Body of pancreas (tissue), 4 donors: ENCODE data around the gene SFXN1. TPM values are rescaled to one million over a fixed set of nuclear protein-coding genes. Genes with fewer than 3 reads are reported as not detected.

Experiments used
- ATAC-seq: fragments of 150-250 bp; one replicate; pipeline ENCODE4 v1.9.1; 2016
- DNase-seq, 4 donors: peaks; one replicate each; pipeline ENCODE4 v3.0.0-alpha.2; 2019
- H3K27ac ChIP-seq, 4 donors: fragments of 200-600 bp; sonication (generic); 1 replicate in 3 of 4; 2 replicates in 1 of 4; pipeline versions ENCODE4 v1.5.1 to v1.6.1; 2016 to 2019; ENCODE audit warnings: mild to moderate bottlenecking in 1 of 4, mixed read lengths in 1 of 4, moderate library complexity in 1 of 4
- H3K27me3 ChIP-seq, 2 donors: fragments of 200-600 bp; sonication (generic); one replicate each; pipeline ENCODE4 v1.6.0; 2016; ENCODE audit warnings: mild to moderate bottlenecking in 1 of 2
- H3K36me3 ChIP-seq, 2 donors: fragments of 200-600 bp; sonication (generic); replicated peaks in 1 of 2; 2 replicates each; pipeline ENCODE4 v1.5.1; 2016; ENCODE audit warnings: low read depth in 2 of 2; ENCODE audit not compliant: insufficient read depth in 1 of 2
- H3K4me1 ChIP-seq: fragments of 200-600 bp; sonication (generic); one replicate; pipeline ENCODE4 v1.6.0; 2016
- H3K4me3 ChIP-seq, 2 donors: fragments of 200-600 bp; sonication (generic); 1 replicate in 1 of 2; 2 replicates in 1 of 2; pipeline ENCODE4 v1.5.1; 2016 to 2019
- H3K9me3 ChIP-seq, 3 donors: fragments of 200-600 bp; sonication (generic); 1 replicate in 2 of 3; 2 replicates in 1 of 3; pipeline ENCODE4 v1.5.1; 2016
- CTCF ChIP-seq, 7 experiments: fragments of 450-650 bp in 4 of 7; fragments of 200-600 bp in 3 of 7; sonication (generic) in 3 of 7; IDR thresholded peaks; one replicate each; pipeline ENCODE4 v1.5.1; 2016 to 2019; ENCODE audit warnings: antibody characterized with exemption in 7 of 7
- POLR2A ChIP-seq, 3 donors: fragments of 450-650 bp; IDR thresholded peaks; one replicate each; pipeline ENCODE4 v1.6.1; 2016; ENCODE audit warnings: antibody characterized with exemption in 3 of 3, mild to moderate bottlenecking in 2 of 3
- WGBS, 2 donors: methylation state at CpG; one replicate each; pipeline ENCODE4 v1.1.5; 2017; 5-methylcytosine and 5-hydroxymethylcytosine counted together
- intact Hi-C: fragments of 100-400 bp; cut with DNase I; formaldehyde crosslinking; loops from one replicate; pipeline ENCODE4 v1.15.1; 2023
- total RNA-seq, 2 donors: library from RNA; depleted of rRNA; stranded (reverse); fragments of >200 nt; gene quantifications; one replicate each; pipeline ENCODE4 v1.1.0, GENCODE V29; 2016

Gene SFXN1
- total RNA-seq, 2 donors from 2014 or later: 11.7 to 29.3 TPM

GRCh38 chr5:175519006-175519405, 40.6 kb downstream of the SFXN1 start:
- no peak for TF ChIP-seq CTCF (IDR thresholded peaks at IDR 0.05)
- TF ChIP-seq POLR2A (IDR thresholded peaks at IDR 0.05): no peak
- Histone ChIP-seq H3K4me3 (no peak overlapping the region), H3K27ac (no peak overlapping the region), H3K36me3 (peaks cover 5 to 7% of the 10 kb centered on the region in 2 donors), H3K4me1 (no peaks in the 10 kb centered on the region), H3K27me3 (no peaks in the 10 kb centered on the region), H3K9me3 (no peaks in the 10 kb centered on the region)
- ATAC-seq (no peak), DNase-seq (no peak)
- 88 to 90% methylated on average over 2 of the region's 2 CpGs for WGBS, 2 donors
- intact Hi-C loops: no loop called here

GRCh38 chr5:175520321-175520720, 42.0 kb downstream of the SFXN1 start:
- DNase-seq (no peak), ATAC-seq (no peak)
- intact Hi-C loops: no loop called here
- WGBS, 2 donors: 92 to 93% methylated on average over 5 of the region's 5 CpGs
- Histone ChIP-seq H3K36me3 (peaks cover 0 to 7% of the 10 kb centered on the region in 2 donors), H3K27ac (no peak overlapping the region), H3K4me1 (no peaks in the 10 kb centered on the region), H3K27me3 (no peaks in the 10 kb centered on the region), H3K9me3 (no peaks in the 10 kb centered on the region), H3K4me3 (no peak overlapping the region)
- TF ChIP-seq POLR2A (IDR thresholded peaks at IDR 0.05) (no peak), CTCF (IDR thresholded peaks at IDR 0.05) (no peak)

GRCh38 chr5:175520873-175521272, 42.5 kb downstream of the SFXN1 start:
- ATAC-seq (no peak), DNase-seq (no peak)
- no peaks in the 10 kb centered on the region for H3K27me3 ChIP-seq
- intact Hi-C loops: no loop called here
- H3K27ac ChIP-seq: no peak overlapping the region
- H3K4me3 ChIP-seq: no peak overlapping the region
- no peaks in the 10 kb centered on the region for H3K4me1 ChIP-seq
- WGBS, 2 donors: 92 to 98% methylated on average over 2 of the region's 2 CpGs
- TF ChIP-seq CTCF (IDR thresholded peaks at IDR 0.05) (no peak), POLR2A (IDR thresholded peaks at IDR 0.05) (no peak)
- H3K9me3 ChIP-seq: no peaks in the 10 kb centered on the region
- H3K36me3 ChIP-seq: peaks cover 0 to 7% of the 10 kb centered on the region in 2 donors

GRCh38 chr5:175521313-175521833, 43.0 kb downstream of the SFXN1 start:
- ATAC-seq (no peak), DNase-seq (no peak)
- peaks cover 0 to 7% of the 10 kb centered on the region in 2 donors for H3K36me3 ChIP-seq
- H3K9me3 ChIP-seq: no peaks in the 10 kb centered on the region
- no peak for TF ChIP-seq CTCF (IDR thresholded peaks at IDR 0.05)
- TF ChIP-seq POLR2A (IDR thresholded peaks at IDR 0.05): no peak
- intact Hi-C loops: no loop called here
- no peak overlapping the region for H3K27ac ChIP-seq
- no peak overlapping the region for H3K4me3 ChIP-seq
- H3K27me3 ChIP-seq: no peaks in the 10 kb centered on the region
- WGBS, 2 donors: 84 to 92% methylated on average over 4 of the region's 4 CpGs
- no peaks in the 10 kb centered on the region for H3K4me1 ChIP-seq

GRCh38 chr5:175523292-175523691, 44.9 kb downstream of the SFXN1 start:
- Histone ChIP-seq H3K27ac (no peak overlapping the region), H3K27me3 (no peaks in the 10 kb centered on the region), H3K9me3 (no peaks in the 10 kb centered on the region), H3K4me3 (no peak overlapping the region), H3K4me1 (no peaks in the 10 kb centered on the region), H3K36me3 (peaks cover 0 to 7% of the 10 kb centered on the region in 2 donors)
- DNase-seq: no peak
- TF ChIP-seq POLR2A (IDR thresholded peaks at IDR 0.05) (no peak), CTCF (IDR thresholded peaks at IDR 0.05) (no peak)
- no peak for ATAC-seq
- intact Hi-C loops: no loop called here
